CD4-positive, alpha-beta T cell treated with Interferon alpha-2 for 1 hour (primary cell): ENCODE data around the gene RNASEH1.

Experiments
- DNase-seq, 2 donors: peaks; one replicate each; pipeline ENCODE4 v3.0.0-alpha.2; 2020 to 2022

Gene RNASEH1

GRCh38 chr2:3558205-3559014 lies at the start of gene RNASEH1:
Gene RNASEH1, minus strand, starts transcription at chr2:3558333. Its CDS starts 73 bp downstream, at chr2:3558260.
- DNase-seq: peak; percentile 95 to 97

DNA sequence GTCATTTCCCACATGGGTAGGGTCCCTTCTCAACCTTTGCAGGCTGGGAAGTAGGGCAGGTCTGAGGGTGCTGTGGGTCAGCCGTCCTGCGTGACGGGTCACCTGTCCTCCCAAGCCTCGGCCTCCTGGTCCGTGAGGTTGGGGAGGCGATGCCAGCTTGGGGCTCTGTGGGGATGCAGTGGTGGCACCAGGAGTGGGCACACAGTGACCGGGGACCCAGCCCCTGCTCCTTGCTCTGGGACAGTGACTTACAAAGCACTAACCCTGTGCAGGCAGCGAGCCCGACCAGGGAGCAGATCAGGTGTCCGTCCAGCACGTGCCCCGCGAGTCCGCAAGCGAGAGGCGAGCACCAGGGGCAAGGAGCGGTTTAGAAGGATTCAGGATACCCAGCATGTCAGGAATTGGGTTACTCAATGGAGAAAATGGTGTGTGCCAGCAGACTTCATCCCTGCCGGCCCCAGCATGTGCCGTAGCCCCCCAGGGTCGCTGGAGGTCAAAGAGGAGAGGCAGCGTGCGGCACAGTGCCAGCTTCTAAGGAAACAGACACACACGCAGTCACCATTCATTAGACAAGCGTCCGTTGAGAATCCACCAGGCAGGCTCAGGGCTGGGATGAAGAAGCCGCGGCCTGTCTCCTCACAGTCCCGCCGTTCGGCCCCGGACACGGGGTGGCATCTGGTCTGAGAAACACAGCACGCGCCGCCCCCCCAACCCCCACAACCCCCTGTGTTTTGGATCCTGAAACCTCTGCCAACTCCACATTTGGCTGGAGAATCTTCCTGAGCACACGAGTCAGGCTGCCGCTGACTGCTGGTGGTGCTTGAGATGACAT lies 48.5 kb upstream of the RNASEH1 start:
- no peak for DNase-seq

DNA sequence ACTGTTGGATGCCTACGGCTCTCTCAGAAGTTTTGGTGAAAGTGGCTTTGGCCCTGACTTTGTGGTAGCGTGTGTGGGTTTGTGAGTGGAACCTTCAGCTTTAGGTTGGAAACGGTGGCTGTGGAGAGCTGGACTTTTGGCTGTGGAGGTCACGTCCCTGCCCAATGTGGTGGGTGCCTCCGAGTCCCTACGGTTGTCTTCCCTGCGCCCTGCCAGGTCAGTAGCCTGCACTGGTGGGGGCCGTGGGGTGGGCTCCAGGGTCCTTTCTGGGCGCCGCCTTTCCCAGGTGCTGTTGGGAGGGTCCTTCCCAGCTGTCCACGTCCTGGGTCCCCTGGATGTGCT lies 47.9 kb upstream of the RNASEH1 start:
- no peak for DNase-seq

DNA sequence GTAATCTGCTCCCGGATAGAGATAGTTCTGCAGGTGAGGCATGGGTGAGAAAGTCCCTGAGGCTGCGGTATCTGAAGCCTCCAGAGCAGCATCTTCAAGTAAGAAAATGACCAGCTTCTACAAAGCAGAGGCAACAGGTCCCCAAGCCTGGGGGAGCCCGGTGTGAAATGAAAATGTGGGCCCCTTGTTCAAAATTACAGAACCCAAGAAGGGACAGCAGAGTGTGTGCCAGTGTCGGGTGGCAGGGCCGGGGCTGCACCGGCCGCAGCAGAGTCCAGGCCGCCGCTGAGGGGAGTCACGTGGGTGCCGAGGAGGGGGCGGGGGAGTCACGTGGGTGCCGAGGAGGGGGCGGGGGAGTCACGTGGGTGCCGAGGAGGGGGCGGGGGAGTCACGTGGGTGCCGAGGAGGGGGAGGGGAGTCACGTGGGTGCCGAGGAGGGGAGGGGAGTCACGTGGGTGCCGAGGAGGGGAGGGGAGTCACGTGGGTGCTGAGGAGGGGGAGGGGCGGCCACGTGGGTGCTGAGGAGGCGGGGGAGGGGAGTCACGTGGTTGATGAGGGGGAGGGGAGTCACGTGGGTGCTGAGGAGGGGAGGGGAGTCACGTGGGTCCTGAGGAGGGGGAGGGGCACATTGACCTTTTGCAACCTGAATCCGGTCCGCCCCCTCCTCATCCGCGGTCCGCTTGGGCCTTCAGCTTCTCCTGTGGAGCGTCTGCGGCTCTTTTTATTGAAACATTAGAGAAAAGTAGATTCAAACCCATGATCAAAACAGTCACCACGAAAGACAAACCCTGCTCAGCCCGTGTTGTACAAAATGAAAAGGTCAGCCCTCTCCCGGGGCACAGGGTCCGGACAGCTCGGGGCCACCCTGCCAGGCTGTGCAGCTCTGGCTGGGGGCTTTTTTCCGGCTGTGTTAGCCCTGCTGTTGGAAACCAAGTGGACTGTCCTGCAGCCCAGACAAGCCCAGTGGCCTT lies 47.1 kb upstream of the RNASEH1 start:
- DNase-seq: peak in 1 of 2 donors; percentile 70

DNA sequence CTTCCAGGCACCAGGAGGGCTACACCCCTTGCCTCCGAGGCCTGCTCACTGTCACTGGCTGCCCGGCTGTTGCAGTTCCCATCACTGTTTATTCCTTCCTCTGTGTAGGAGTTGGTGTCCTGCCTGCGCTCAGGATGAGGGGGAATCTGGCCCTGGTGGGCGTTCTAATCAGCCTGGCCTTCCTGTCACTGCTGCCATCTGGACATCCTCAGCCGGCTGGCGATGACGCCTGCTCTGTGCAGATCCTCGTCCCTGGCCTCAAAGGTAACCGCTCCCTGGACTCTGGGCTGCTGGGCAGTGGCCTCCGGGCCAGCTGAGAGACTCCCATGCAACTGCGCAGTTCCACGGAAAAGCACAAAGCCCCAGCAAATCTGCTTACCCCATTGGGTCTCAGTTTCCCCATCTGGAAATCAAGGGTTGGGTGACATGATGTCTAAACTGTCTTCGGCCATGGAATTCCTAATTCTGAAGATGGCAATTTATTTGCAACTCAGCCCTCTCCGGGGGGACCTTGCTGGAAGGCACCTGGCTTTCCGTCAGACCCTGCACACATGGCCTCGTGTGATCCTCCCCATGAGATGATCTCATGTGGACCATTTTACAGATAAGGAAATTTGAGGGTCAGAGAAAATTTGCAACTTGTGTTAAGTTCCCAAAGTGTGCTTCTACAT lies 46.2 kb upstream of the RNASEH1 start:
- no peak for DNase-seq

DNA sequence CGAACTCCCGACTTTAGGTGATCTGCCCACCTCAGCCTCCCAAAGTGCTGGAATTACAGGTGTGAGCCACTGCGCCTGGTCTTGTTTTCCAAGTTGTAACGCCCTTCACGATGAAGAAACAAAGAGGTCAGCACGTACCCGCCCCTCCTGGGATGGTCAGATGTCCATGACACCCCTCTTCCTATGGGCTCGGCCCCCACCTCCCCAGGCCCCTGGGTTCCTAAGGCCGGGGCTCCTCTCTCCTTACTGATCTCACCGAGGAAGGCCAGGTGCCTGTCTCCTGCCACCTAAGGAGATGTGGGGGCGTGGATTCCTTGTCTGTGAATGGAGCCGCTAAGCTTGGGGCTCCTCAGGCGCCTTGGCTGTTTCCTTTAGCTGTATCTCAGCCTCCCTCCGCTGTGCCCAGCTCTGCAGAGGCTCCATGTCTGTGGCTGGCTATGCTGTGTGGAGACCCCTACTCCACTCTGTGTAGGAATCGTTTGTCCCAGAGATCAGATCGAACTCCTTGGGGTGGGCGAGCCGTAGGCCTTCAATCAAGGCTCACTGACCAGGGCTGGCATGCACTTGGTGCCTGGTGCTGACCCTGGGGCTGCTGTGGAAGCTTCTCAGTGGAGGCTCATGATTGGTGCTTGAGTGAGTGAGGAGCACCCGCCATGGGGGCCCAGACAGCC lies 45.5 kb upstream of the RNASEH1 start:
- no peak for DNase-seq

GRCh38 chr2:3602553-3603339 lies 44.6 kb upstream of the RNASEH1 start:
- no peak for DNase-seq

GRCh38 chr2:3601561-3602271 lies 43.6 kb upstream of the RNASEH1 start:
- no peak for DNase-seq

- no peak for DNase-seq
Observed at GRCh38 chr2:3600256-3600855, 42.2 kb upstream of the RNASEH1 start.

GRCh38 chr2:3598912-3599854 lies 41.0 kb upstream of the RNASEH1 start:
- DNase-seq: no peak

DNA sequence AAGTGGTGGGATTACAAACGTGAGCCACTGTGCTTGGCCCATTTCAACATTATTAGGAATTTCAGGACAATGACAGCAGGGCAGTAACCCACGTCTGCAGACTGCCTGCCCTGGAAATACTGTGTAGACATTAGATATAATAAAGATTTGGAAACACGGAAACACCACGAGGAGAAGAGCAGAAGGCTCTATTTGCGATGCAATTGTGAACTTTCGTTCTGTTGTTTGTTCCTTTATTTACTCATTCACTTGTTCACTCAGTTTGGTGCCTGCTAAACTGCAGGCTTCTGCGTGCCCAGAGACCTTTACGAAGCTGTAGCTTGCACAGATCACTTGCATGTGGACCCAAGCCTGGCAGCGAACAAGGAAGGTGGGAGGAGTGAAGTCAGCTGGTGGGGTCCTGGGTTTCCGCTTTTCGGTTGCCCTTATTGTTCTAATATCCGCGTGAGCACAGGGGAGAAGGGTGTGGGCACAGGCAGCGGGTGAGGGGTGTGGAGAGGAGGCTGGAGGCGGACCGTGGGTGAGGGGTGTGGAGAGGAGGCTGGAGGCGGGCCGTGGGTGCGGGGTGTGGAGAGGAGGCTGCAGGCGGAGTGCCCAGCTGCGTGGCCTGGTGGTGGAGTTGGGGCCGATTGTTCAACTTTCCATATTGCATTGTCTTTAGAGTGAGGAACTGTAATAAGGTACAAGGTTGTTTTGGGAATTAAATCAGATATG lies 40.2 kb upstream of the RNASEH1 start:
- no peak for DNase-seq

DNA sequence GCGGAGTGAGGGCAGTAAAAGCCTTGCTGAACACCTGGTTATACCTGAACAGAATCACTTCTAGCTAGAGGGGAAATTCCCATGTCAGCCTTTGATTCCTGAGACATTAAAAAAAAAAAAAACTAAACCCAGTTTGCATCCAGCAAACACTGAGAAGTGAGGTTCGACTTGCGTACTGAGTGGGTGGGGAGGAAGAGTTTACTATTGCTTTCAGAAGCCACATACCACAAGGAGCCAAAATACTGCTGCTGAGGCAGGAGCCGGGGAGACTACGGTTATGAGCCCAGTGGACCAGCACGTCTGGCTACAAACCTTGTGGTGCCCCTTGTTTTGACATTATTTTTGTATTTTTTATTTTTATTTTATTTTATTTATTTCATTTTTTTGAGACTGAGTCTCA lies 39.4 kb upstream of the RNASEH1 start:
- DNase-seq: no peak

DNA sequence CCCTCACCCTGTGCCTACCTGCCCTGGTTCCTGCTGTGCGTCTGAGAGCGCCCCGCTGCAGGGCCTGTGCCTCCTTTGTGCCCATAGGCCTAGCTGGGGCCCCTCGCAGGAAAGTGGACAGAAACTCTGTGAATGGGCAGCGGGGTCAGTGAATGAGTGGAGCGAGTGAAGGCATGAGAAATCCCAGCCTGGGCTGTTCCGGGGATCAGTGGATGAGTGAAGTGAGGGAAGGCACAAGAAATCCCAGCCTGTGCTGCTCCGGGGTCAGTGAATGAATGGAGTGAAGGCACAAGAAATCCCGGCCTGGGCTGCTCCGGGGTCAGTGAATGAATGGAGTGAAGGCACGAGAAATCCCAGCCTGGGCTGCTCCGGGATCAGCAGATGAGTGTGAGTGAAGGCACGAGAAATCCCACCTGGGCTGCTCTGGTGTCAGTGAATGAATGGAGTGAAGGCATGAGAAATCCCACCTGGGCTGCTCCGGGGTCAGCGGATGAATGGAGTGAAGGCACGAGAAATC lies 38.8 kb upstream of the RNASEH1 start:
- no peak for DNase-seq

DNA sequence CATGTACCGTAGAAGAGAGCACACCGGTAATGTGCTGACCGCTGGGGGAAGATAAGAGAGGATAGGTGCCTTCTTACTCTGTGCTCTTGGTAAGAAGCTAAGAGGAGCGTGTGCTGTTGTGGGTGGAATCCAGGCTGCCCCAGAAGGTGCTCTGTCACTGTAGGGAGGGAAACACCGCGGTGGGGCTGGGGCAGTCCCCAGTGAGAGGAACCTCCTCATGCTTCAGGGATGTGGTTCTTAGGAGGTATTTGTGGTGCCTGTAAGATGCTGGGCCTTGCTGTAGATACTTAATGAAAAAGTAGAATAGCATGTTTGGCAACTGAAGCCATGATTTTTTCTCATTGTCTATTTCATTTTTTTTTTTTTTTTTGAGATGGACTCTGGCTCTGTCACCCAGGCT lies 37.9 kb upstream of the RNASEH1 start:
- DNase-seq: no peak

DNA sequence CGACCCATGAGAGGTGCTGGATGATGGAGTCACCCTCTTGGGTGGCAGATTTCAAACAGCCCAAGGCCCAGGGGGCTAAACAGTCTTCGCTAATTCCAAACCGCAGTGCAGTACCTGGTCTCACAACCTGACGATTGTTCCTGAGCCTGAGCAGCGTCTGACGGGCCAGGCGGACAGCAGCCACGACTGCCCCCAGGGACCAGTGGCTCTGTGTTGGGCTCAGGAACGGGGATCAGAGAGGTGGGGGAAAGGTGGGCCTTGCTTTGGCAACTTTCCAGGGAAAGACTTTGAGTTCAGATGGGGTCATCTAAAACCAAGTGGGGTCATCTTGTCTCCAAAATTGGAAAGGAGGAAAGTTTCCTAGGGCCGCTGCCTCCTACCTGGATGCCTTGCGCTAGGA lies 37.3 kb upstream of the RNASEH1 start:
- no peak for DNase-seq

GRCh38 chr2:3594493-3595281 lies 36.6 kb upstream of the RNASEH1 start, which contains the start of gene COLEC11:
Gene COLEC11, plus strand, starts transcription at chr2:3595112. Its CDS starts 9,229 bp downstream, at chr2:3604341.
- DNase-seq: no peak

DNA sequence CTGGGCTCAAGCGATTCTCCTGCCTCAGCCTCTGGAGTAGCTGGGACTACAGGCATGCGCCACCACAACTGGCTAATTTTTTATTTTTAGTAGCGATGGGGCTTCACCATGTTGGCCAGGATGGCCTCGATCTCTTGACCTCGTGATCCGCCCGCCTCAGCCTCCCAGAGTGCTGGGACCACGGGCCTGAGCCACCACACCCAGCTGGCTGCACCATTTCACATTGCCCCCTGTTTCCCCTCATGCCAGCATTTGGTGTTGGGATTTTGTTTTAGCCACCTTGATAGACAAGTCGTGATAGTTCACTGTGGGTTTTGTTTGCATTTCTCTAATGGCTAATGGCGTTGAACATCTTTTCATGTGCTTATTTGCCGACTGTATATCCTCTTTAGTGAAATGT lies 31.0 kb upstream of the RNASEH1 start:
- no peak for DNase-seq
